HepG2 (cell line): ENCODE measurements around the gene PSMD2. TPM values are rescaled to one million over a fixed set of nuclear protein-coding genes. Genes with fewer than 3 reads are reported as not detected.

Source experiments
- ASH2L ChIP-seq: fragments of 300-600, 200-600 bp; sonication (generic); IDR thresholded peaks from 2 replicates; pipeline ENCODE4 v1.7.0; 2017; ENCODE audit warnings: low read depth, mild to moderate bottlenecking, moderate library complexity, mixed read lengths, low read length; ENCODE audit not compliant: insufficient read length
- CHD4 ChIP-seq: fragments of 200-600 bp; sonication (generic); IDR thresholded peaks from 2 replicates; pipeline ENCODE4 v1.7.0; 2017; ENCODE audit warnings: mild to moderate bottlenecking, low read length, borderline replicate concordance
- EED ChIP-seq: sonication (generic); formaldehyde crosslinking; IDR thresholded peaks from 2 replicates; pipeline ENCODE4 v1.5.0; 2020; ENCODE audit warnings: mild to moderate bottlenecking, missing genetic modification reagents
- FIP1L1 ChIP-seq: fragments of 200-400 bp; formaldehyde crosslinking; IDR thresholded peaks from 2 replicates; pipeline ENCODE4 v1.6.1; 2018; ENCODE audit warnings: low read depth, mild to moderate bottlenecking, low read length, moderate library complexity, borderline replicate concordance; ENCODE audit not compliant: insufficient read depth
- GATA4 ChIP-seq: sonication (generic); IDR thresholded peaks from 2 replicates; pipeline ENCODE4 v1.6.1; 2016; ENCODE audit warnings: antibody characterized with exemption, low read depth, borderline replicate concordance
- HNRNPL ChIP-seq: fragments of 200-400 bp; formaldehyde crosslinking; IDR thresholded peaks from 2 replicates; pipeline ENCODE4 v1.6.1; 2017; ENCODE audit warnings: mild to moderate bottlenecking, low read depth, low read length
- KDM1A ChIP-seq: IDR thresholded peaks from 2 replicates; pipeline ENCODE4 v1.6.1; 2016; ENCODE audit warnings: missing compliant biosample characterization
- MIER3 ChIP-seq: IDR thresholded peaks from 2 replicates; pipeline ENCODE4 v1.6.1; 2016; ENCODE audit warnings: missing compliant biosample characterization, borderline replicate concordance
- PCBP1 ChIP-seq: fragments of 200-400 bp; formaldehyde crosslinking; IDR thresholded peaks from 2 replicates; pipeline ENCODE4 v1.6.1; 2017; ENCODE audit warnings: mild to moderate bottlenecking, low read depth, low read length, borderline replicate concordance
- TEAD3 ChIP-seq: optimal IDR thresholded peaks from 2 replicates; pipeline ENCODE3; 2016; ENCODE audit warnings: borderline replicate concordance
- ZBTB3 ChIP-seq: sonication (generic); formaldehyde crosslinking; IDR thresholded peaks from 2 replicates; pipeline ENCODE4 v1.4.0; 2020; ENCODE audit warnings: low read depth, mild to moderate bottlenecking, moderate library complexity, missing genetic modification reagents, borderline replicate concordance
- ZEB1 ChIP-seq: IDR thresholded peaks from 2 replicates; pipeline ENCODE4 v1.6.1; 2012; ENCODE audit warnings: mild to moderate bottlenecking, low read depth, inconsistent platforms; ENCODE audit not compliant: insufficient replicate concordance
- ZFY ChIP-seq: sonication (generic); formaldehyde crosslinking; IDR thresholded peaks from 2 replicates; pipeline ENCODE4 v1.4.0; 2020; ENCODE audit warnings: missing genetic modification reagents
- ZNF235 ChIP-seq: sonication (generic); formaldehyde crosslinking; IDR thresholded peaks from 2 replicates; pipeline ENCODE4 v1.8.1; 2023; ENCODE audit warnings: mild to moderate bottlenecking, missing genetic modification reagents, borderline replicate concordance
- ZNF33A ChIP-seq: sonication (generic); formaldehyde crosslinking; IDR thresholded peaks from 2 replicates; pipeline ENCODE4 v1.5.1; 2020; ENCODE audit warnings: missing genetic modification reagents, mild to moderate bottlenecking, moderate library complexity, borderline replicate concordance
- ZNF776 ChIP-seq: sonication (generic); formaldehyde crosslinking; IDR thresholded peaks from 2 replicates; pipeline ENCODE4 v1.4.0; 2020; ENCODE audit warnings: mild to moderate bottlenecking, missing genetic modification reagents
- polyA plus RNA-seq, 8 experiments: library from polyadenylated mRNA; depleted of rRNA in 3 of 8; stranded (reverse) in 7 of 8; unstranded in 1 of 8; fragments of >200 nt; fragmentation: Illumina TruSeq in 4 of 8; extraction: Trizol in 4 of 8; gene quantifications; 2 replicates each; pipeline versions ENCODE4 v1.2.1 to v1.2.3, GENCODE V29; 2011 to 2016; ENCODE audit warnings: low read depth in 4 of 8, missing spikeins in 1 of 8, mixed read lengths in 1 of 8; ENCODE audit not compliant: insufficient read depth in 1 of 8
- total RNA-seq, 5 experiments: library from RNA; depleted of rRNA; stranded (reverse); fragments of >200 nt; fragmentation: Illumina TruSeq; extraction: Trizol; gene quantifications; 2 replicates each; pipeline ENCODE4 v1.2.3, GENCODE V29; 2016; ENCODE audit warnings: low read depth in 1 of 5
- TF ChIP-seq, protein P1 (sequence below): IDR thresholded peaks from 2 replicates; pipeline ENCODE4 v1.6.1; 2012; ENCODE audit warnings: low read depth, low read length, improper control_type of control experiment
- TF ChIP-seq, protein P2 (sequence below): sonication (generic); formaldehyde crosslinking; IDR thresholded peaks from 2 replicates; pipeline ENCODE4 v1.8.0; 2023; ENCODE audit warnings: mild to moderate bottlenecking, missing genetic modification reagents
- TF ChIP-seq, protein P3 (sequence below): sonication (generic); formaldehyde crosslinking; IDR thresholded peaks from 2 replicates; pipeline ENCODE4 v1.4.0; 2020; ENCODE audit warnings: missing genetic modification reagents; ENCODE audit errors: not compliant biosample characterization
- TF ChIP-seq, protein P4 (sequence below): sonication (generic); formaldehyde crosslinking; IDR thresholded peaks from 2 replicates; pipeline ENCODE4 v1.4.0; 2020; ENCODE audit warnings: missing genetic modification reagents, mild to moderate bottlenecking, borderline replicate concordance
- TF ChIP-seq, protein P5 (sequence below): fragments of 450-650 bp; IDR thresholded peaks from 2 replicates; pipeline ENCODE4 v1.6.1; 2016

PSMD2 gene
- total and polyA plus RNA-seq, 2 of the 13 experiments (the other 11 are each of a cell fraction or from before 2014, with no cell fraction given), result 125 to 200 TPM

DNA sequence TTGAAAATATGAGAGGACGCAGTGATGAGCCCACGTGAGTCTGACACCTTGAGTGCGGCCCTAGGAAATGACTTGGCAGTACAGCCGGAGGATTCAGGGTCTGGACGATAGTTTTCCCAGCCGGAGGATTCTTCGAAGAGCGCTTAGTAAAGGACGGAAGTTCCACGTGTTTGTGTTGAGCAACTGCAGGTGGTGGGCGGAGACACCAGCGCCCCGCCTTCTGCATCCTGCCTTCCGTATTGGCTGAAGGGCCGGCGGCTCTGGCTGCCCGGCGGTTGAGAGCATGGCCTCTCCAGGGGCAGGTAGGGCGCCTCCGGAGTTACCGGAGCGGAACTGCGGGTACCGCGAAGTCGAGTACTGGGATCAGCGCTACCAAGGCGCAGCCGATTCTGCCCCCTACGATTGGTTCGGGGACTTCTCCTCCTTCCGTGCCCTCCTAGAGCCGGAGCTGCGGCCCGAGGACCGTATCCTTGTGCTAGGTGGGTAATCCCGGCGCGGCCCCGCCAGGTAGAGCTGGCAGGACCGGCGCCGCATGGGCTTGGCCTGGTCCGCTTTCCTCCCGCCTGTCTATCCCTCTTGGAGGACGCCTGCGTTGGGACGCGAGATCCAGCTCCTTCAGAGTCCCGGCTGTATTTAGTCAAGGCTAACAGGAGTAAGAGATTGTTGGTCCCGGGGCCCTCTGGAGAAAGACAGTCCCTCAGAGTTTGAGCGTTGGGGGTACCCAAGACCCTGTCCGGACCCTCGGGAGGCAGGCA, 49.5 kb upstream of the PSMD2 start, which contains the start of gene EEF1AKMT4 (continued):
- TF ChIP-seq ZBTB3 (CRISPR knock-in tag), result no peak
- TF ChIP-seq, protein P1, sequence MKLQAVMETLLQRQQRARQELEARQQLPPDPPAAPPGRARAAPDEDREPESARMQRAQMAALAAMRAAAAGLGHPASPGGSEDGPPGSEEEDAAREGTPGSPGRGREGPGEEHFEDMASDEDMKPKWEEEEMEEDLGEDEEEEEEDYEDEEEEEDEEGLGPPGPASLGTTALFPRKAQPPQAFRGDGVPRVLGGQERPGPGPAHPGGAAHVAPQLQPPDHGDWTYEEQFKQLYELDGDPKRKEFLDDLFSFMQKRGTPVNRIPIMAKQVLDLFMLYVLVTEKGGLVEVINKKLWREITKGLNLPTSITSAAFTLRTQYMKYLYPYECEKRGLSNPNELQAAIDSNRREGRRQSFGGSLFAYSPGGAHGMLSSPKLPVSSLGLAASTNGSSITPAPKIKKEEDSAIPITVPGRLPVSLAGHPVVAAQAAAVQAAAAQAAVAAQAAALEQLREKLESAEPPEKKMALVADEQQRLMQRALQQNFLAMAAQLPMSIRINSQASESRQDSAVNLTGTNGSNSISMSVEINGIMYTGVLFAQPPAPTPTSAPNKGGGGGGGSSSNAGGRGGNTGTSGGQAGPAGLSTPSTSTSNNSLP, result no peak
- no peak for TF ChIP-seq GATA4
- TF ChIP-seq, protein P2, sequence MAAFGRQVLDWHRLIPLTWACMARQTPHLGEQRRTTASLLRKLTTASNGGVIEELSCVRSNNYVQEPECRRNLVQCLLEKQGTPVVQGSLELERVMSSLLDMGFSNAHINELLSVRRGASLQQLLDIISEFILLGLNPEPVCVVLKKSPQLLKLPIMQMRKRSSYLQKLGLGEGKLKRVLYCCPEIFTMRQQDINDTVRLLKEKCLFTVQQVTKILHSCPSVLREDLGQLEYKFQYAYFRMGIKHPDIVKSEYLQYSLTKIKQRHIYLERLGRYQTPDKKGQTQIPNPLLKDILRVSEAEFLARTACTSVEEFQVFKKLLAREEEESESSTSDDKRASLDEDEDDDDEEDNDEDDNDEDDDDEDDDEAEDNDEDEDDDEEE (CRISPR knock-in tag), result no peak
- peak; percentile 30; the same call in 1 of the 2 replicates for TF ChIP-seq ZNF235 (CRISPR knock-in tag)
- TF ChIP-seq, protein P3, sequence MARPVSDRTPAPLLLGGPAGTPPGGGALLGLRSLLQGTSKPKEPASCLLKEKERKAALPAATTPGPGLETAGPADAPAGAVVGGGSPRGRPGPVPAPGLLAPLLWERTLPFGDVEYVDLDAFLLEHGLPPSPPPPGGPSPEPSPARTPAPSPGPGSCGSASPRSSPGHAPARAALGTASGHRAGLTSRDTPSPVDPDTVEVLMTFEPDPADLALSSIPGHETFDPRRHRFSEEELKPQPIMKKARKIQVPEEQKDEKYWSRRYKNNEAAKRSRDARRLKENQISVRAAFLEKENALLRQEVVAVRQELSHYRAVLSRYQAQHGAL, result no peak
- no peak for TF ChIP-seq MIER3 (CRISPR knock-in tag)
- TF ChIP-seq FIP1L1, result no peak
- TF ChIP-seq CHD4, result no peak
- TF ChIP-seq ZEB1, result peak; percentile 21
- no peak for TF ChIP-seq TEAD3 (CRISPR knock-in tag)
- TF ChIP-seq, protein P4, sequence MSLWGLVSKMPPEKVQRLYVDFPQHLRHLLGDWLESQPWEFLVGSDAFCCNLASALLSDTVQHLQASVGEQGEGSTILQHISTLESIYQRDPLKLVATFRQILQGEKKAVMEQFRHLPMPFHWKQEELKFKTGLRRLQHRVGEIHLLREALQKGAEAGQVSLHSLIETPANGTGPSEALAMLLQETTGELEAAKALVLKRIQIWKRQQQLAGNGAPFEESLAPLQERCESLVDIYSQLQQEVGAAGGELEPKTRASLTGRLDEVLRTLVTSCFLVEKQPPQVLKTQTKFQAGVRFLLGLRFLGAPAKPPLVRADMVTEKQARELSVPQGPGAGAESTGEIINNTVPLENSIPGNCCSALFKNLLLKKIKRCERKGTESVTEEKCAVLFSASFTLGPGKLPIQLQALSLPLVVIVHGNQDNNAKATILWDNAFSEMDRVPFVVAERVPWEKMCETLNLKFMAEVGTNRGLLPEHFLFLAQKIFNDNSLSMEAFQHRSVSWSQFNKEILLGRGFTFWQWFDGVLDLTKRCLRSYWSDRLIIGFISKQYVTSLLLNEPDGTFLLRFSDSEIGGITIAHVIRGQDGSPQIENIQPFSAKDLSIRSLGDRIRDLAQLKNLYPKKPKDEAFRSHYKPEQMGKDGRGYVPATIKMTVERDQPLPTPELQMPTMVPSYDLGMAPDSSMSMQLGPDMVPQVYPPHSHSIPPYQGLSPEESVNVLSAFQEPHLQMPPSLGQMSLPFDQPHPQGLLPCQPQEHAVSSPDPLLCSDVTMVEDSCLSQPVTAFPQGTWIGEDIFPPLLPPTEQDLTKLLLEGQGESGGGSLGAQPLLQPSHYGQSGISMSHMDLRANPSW (CRISPR knock-in tag), result 0 out of 2 replicates have a peak, but pooled peaks have one; percentile 55
- 0 out of 2 replicates have a peak, but pooled peaks have one; percentile 40 for TF ChIP-seq HNRNPL
- TF ChIP-seq, protein P5, sequence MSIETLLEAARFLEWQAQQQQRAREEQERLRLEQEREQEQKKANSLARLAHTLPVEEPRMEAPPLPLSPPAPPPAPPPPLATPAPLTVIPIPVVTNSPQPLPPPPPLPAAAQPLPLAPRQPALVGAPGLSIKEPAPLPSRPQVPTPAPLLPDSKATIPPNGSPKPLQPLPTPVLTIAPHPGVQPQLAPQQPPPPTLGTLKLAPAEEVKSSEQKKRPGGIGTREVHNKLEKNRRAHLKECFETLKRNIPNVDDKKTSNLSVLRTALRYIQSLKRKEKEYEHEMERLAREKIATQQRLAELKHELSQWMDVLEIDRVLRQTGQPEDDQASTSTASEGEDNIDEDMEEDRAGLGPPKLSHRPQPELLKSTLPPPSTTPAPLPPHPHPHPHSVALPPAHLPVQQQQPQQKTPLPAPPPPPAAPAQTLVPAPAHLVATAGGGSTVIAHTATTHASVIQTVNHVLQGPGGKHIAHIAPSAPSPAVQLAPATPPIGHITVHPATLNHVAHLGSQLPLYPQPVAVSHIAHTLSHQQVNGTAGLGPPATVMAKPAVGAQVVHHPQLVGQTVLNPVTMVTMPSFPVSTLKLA, result peak; percentile 93
- no peak for TF ChIP-seq PCBP1
- TF ChIP-seq ZNF33A, result 0 out of 2 replicates have a peak, but pooled peaks have one; percentile 28
- TF ChIP-seq ZNF776 (CRISPR knock-in tag), result no peak
- TF ChIP-seq KDM1A (CRISPR knock-in tag), result no peak
- peak; percentile 28 for TF ChIP-seq ASH2L
- TF ChIP-seq EED (CRISPR knock-in tag), result no peak
- TF ChIP-seq ZFY (CRISPR knock-in tag), result peak; percentile 94
